Stomach (tissue), 9 donors: Measurements from ENCODE around the gene CFP. TPM values are rescaled to one million over a fixed set of nuclear protein-coding genes. Genes with fewer than 3 reads are reported as not detected.
"Not testable (repeated sequence)": the region's sequence is repeated elsewhere in the genome, so short reads cannot be mapped to it uniquely, and the experiment has no call there.

Experiments used
- DNase-seq, 2 donors: peaks; one replicate each; pipeline versions ENCODE4 v3.0.0 to v3.0.0-alpha.2; 2013 to 2019
- H3K27ac ChIP-seq, 5 donors: fragments of 200-600 bp in 4 of 5; sonication (generic) in 4 of 5; one replicate each; pipeline ENCODE4 v1.5.1; 2013 to 2019; ENCODE audit warnings: mild to moderate bottlenecking in 1 of 5, moderate library complexity in 1 of 5
- H3K27me3 ChIP-seq, 3 donors: fragments of 200-600 bp; sonication (generic); one replicate each; pipeline ENCODE4 v1.5.1; 2017 to 2019; ENCODE audit warnings: mixed run types in 1 of 3
- H3K36me3 ChIP-seq, 4 donors: fragments of 200-600 bp; sonication (generic); 1 replicate in 3 of 4; 2 replicates in 1 of 4; pipeline ENCODE4 v1.5.1; 2016 to 2019
- H3K4me1 ChIP-seq, 4 donors: fragments of 200-600 bp; sonication (generic); one replicate each; pipeline ENCODE4 v1.5.1; 2016 to 2019
- H3K4me3 ChIP-seq, 4 donors: fragments of 200-600 bp; sonication (generic) in 3 of 4; one replicate each; pipeline ENCODE4 v1.5.1; 2016 to 2019; ENCODE audit warnings: mild to moderate bottlenecking in 1 of 4
- H3K9me3 ChIP-seq, 4 donors: fragments of 200-600 bp; sonication (generic); one replicate each; pipeline ENCODE4 v1.5.1; 2016 to 2019
- EP300 ChIP-seq: sonication (generic); formaldehyde crosslinking; IDR thresholded peaks from one replicate; pipeline ENCODE4 v1.6.1; 2017; ENCODE audit warnings: antibody characterized with exemption
- POLR2A ChIP-seq, 4 donors: fragments of 450-650 bp; IDR thresholded peaks; one replicate each; pipeline ENCODE4 v1.6.1; 2016; ENCODE audit warnings: antibody characterized with exemption in 4 of 4, control low read depth in 2 of 4, mild to moderate bottlenecking in 1 of 4, moderate library complexity in 1 of 4
- POLR2AphosphoS5 ChIP-seq, 3 donors: sonication (generic); formaldehyde crosslinking; IDR thresholded peaks; one replicate each; pipeline ENCODE4 v1.6.1; 2016; ENCODE audit warnings: antibody characterized with exemption in 3 of 3
- WGBS, 5 donors: extraction: QIAGEN DNeasy Blood & Tissue Kit in 3 of 5; methylation state at CpG; one replicate each; pipeline versions ENCODE4 v1.1.5 to v1.1.7; 2013 to 2018; 5-methylcytosine and 5-hydroxymethylcytosine counted together
- intact Hi-C: fragments of 100-400 bp; cut with DNase I; formaldehyde crosslinking; loops from one replicate; pipeline ENCODE4 v1.15.1; 2023; ENCODE audit warnings: low total_unique reads
- polyA plus RNA-seq, 3 donors: library from polyadenylated mRNA; stranded (reverse); fragments of 200-250 nt; gene quantifications; one replicate each; pipeline ENCODE4 v1.2.3, GENCODE V29; 2013
- total RNA-seq, 5 donors: library from RNA; depleted of rRNA; stranded (reverse); fragments of >200 nt; gene quantifications; one replicate each; pipeline versions ENCODE4 v1.1.0 to v1.2.3, GENCODE V29; 2014 to 2016
- TF ChIP-seq, protein P1 (sequence below), 7 experiments: fragments of 450-650 bp in 4 of 7; fragments of 200-600 bp in 3 of 7; sonication (generic) in 3 of 7; IDR thresholded peaks; one replicate each; pipeline ENCODE4 v1.5.1; 2016 to 2019; ENCODE audit warnings: antibody characterized with exemption in 7 of 7, control low read depth in 2 of 7, mild to moderate bottlenecking in 1 of 7
- donor health status: healthy with polysubstance abuse.
- donor health status: Bipolar disorder and iron deficiency.
- donor health status: healthy.

The CFP gene
- total and polyA plus RNA-seq, 8 donors, result 1.2 to 3.4 (median 3.1) TPM; not detected in 3

DNA sequence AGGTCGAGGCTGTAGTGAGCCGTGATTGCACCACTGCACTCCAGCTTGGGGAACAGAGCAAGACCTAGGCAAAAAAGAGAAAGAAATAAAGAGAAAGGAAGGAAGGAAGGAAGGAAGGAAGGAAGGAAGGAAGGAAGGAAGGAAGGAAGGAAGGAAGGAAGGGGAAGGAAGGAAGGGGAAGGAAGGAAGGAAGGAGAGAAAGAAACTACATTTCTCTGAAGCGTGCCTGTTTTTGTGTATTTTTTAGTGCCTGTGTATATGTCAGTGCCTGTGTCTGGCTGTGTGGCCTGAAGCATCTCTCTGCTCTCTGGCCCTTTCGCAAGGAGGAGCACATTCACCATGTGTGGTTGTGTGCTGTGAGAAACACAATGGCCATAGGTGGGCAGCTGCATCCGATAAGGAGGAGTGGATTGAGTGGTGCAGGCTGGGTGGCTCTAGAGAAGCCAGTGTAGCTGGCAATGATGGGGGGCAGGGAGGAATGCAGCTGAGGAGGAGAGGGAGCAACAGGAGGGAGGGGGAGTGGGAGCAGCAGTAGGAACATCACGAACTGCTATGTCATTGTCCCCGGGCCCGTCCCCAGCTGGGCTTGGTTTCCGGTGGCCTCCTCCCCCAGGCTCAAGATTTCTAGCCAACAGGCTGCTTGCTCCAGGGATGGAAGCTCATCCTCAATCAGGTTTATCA lies 21.5 kb downstream of the CFP start:
- Histone ChIP-seq H3K27ac (no peak overlapping the region), H3K27me3 (no peaks in the 10 kb centered on the region), H3K4me1 (no peaks in the 10 kb centered on the region), H3K9me3 (peaks cover 0 to 9% (median 0%) of the 10 kb centered on the region in 4 donors), H3K4me3 (no peak overlapping the region), H3K36me3 (no peaks in the 10 kb centered on the region)
- 43 to 69% (median 50%) methylated on average over 6 to 9 of the region's 9 CpGs for WGBS, 5 donors
- DNase-seq, result no peak
- intact Hi-C loops, result no loop called here
- no peak for TF ChIP-seq POLR2A (IDR thresholded peaks at IDR 0.05)
- TF ChIP-seq, protein P1, sequence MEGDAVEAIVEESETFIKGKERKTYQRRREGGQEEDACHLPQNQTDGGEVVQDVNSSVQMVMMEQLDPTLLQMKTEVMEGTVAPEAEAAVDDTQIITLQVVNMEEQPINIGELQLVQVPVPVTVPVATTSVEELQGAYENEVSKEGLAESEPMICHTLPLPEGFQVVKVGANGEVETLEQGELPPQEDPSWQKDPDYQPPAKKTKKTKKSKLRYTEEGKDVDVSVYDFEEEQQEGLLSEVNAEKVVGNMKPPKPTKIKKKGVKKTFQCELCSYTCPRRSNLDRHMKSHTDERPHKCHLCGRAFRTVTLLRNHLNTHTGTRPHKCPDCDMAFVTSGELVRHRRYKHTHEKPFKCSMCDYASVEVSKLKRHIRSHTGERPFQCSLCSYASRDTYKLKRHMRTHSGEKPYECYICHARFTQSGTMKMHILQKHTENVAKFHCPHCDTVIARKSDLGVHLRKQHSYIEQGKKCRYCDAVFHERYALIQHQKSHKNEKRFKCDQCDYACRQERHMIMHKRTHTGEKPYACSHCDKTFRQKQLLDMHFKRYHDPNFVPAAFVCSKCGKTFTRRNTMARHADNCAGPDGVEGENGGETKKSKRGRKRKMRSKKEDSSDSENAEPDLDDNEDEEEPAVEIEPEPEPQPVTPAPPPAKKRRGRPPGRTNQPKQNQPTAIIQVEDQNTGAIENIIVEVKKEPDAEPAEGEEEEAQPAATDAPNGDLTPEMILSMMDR (IDR thresholded peaks at IDR 0.05), result no peak
- TF ChIP-seq POLR2AphosphoS5 (IDR thresholded peaks at IDR 0.05), result no peak
- no peak for TF ChIP-seq EP300

DNA sequence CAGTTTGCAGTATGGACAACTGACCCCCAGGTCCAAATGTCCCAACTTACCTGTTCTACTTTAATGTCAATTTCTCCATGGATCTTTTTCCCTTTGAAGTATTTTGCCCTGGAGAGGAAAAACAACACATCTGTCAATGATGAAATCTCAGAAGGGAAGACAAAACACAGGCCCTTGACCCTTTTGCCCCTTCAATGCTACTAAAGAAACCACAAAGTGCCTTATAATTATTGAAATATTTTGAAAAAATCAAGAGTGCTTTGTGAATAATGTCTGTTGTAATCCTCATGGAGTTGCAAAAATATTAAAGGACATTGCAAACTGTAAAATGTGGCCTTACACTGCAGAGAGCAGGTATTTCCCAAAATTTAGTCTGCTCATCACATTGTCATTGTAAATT lies 22.6 kb downstream of the CFP start:
- DNase-seq, result no peak
- H3K27ac ChIP-seq, result no peak overlapping the region
- no peaks in the 10 kb centered on the region for H3K4me1 ChIP-seq
- peaks cover 0 to 9% (median under 1%) of the 10 kb centered on the region in 4 donors for H3K9me3 ChIP-seq
- H3K27me3 ChIP-seq, result no peaks in the 10 kb centered on the region
- intact Hi-C loops, result no loop called here
- H3K4me3 ChIP-seq, result no peak overlapping the region
- H3K36me3 ChIP-seq, result no peaks in the 10 kb centered on the region
- TF ChIP-seq, protein P1 (IDR thresholded peaks at IDR 0.05), result no peak
- TF ChIP-seq EP300, result no peak
- no peak for TF ChIP-seq POLR2A (IDR thresholded peaks at IDR 0.05)
- no peak for TF ChIP-seq POLR2AphosphoS5 (IDR thresholded peaks at IDR 0.05)

DNA sequence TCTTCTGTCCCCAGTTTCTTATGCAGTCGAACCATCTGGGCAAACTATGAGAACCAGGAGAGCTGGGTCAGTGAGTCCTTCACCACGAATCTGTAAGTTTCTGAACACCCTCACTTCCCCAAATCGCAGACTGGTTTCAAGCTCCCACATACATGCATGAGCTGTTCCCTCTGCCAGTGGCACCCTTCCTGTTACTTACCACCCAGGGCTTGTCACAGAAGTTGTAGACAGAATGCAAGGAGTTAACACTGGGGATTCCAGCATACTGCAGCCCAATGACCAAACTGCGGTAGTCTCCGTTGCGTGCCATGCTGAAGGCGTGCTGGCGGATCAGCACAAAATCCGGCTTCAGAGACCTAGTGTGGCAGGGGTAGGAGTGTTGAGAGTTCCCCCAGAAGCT lies 24.7 kb downstream of the CFP start:
- no peak overlapping the region for H3K27ac ChIP-seq
- intact Hi-C loops, result no loop called here
- H3K27me3 ChIP-seq, result no peaks in the 10 kb centered on the region
- peaks cover 0 to 14% (median 7%) of the 10 kb centered on the region in 4 donors for H3K9me3 ChIP-seq
- no peaks in the 10 kb centered on the region for H3K36me3 ChIP-seq
- no peaks in the 10 kb centered on the region for H3K4me1 ChIP-seq
- no peak overlapping the region for H3K4me3 ChIP-seq
- no peak for DNase-seq
- TF ChIP-seq EP300 (no peak), POLR2A (IDR thresholded peaks at IDR 0.05) (no peak), POLR2AphosphoS5 (IDR thresholded peaks at IDR 0.05) (no peak)
- TF ChIP-seq, protein P1 (IDR thresholded peaks at IDR 0.05), result no peak
- 44 to 60% (median 53%) methylated on average over 9 of the region's 9 CpGs for WGBS, 5 donors

DNA sequence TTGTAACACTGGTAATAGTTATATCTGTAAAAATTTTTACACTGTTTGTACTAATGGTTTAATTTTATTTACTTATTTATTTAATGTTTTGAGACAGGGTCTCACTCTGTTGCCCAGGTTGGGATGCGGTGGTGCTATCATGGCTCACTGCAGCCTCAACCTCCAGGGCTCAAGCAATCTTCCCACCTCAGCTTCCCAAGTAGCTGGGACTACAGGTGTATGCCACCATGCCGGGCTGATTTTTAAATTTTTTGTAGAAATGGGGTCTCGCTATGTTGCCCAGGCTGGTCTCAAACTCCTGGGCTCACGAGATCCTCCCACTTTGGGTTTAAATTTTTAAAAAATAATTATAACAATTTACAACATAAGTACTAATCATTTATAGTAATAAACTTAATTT lies 26.6 kb downstream of the CFP start:
- H3K27ac ChIP-seq, intact Hi-C loops, DNase-seq, H3K4me3 ChIP-seq, H3K27me3 ChIP-seq, H3K36me3 ChIP-seq, H3K4me1 ChIP-seq: not testable (repeated sequence)
- 87 to 97% (median 89%) methylated on average over 4 of the region's 4 CpGs for WGBS, 5 donors
- peaks cover 0 to 30% (median 12%) of the 10 kb centered on the region in 4 donors for H3K9me3 ChIP-seq

DNA sequence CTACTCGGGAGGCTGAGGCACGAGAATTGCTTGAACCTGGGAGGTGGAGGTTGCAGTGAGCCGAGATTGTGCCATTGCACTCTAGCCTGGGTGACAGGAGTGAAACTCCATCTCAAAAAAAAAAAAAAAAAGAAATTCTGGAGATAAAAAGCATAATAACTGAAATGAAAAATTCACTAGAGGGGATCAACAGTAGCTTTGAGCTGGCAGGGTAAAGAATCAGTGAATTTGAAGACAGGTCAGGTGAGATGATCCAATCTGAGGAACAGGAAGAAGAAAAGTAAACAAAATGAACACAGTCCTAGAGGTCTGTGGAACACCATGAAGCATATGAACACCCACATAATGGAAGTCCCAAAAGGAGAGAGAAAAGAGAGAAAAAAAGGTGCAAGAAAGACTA lies 32.5 kb downstream of the CFP start:
- H3K9me3 ChIP-seq, result peaks cover 0 to 54% (median 24%) of the 10 kb centered on the region in 4 donors
- no peak for DNase-seq
- H3K4me3 ChIP-seq, result no peak overlapping the region
- TF ChIP-seq, protein P1 (IDR thresholded peaks at IDR 0.05), result no peak
- no peak for TF ChIP-seq POLR2AphosphoS5 (IDR thresholded peaks at IDR 0.05)
- no peak for TF ChIP-seq POLR2A (IDR thresholded peaks at IDR 0.05)
- TF ChIP-seq EP300, result no peak
- WGBS, 5 donors, result 86 to 100% (median 93%) methylated on average over 3 of the region's 3 CpGs
- H3K27ac ChIP-seq, result no peak overlapping the region
- intact Hi-C loops, result no loop called here
- no peaks in the 10 kb centered on the region for H3K36me3 ChIP-seq
- no peaks in the 10 kb centered on the region for H3K27me3 ChIP-seq
- no peaks in the 10 kb centered on the region for H3K4me1 ChIP-seq
